ENCODE results near the gene NR5A1.

NR5A1 gene

DNA sequence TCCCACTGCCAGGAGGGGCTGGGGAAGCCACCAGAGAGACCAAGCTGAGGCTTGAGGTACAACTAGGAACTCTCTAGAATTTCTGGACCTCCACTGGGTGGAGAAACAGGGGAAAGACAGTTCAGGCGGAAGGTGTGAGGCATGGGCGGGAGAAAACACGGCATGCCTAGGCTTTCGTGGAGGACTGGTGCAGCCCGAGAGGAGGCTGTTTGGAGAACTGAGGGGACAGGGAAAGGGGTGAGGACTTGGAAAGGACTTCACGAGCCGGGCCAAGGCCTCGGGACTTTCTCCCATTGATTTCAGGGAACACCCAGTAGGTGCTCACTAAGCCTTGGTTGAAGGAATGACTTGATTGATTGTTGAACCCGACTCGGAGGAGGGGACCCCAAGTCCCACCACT, 66.4 kb downstream of the NR5A1 start:
- no peak for DNase-seq (ENCODE audit: low read depth)

- DNase-seq (ENCODE audit: low read depth) = no peak
Observed at GRCh38 chr9:124439686-124440243, 67.4 kb downstream of the NR5A1 start.

DNA sequence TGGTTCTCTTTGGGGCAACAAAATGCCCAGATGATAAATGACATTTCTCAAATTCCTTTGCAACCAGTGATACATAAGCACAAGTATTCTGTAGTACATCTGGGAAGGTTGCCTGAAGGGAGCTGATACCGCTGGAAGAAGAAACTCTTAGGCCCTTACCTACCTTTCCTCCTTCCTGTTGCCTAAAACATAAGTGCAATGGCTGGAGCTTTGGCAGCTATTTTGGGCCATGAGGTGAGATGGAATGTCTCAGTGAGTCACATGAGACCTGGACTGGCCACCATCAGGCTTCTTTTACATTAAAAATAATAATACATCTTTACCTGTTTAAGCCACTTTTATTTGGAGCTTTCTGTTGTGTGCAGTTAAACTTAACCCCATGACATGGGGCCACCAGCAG, 68.1 kb downstream of the NR5A1 start:
- no peak for DNase-seq (ENCODE audit: low read depth)

DNA sequence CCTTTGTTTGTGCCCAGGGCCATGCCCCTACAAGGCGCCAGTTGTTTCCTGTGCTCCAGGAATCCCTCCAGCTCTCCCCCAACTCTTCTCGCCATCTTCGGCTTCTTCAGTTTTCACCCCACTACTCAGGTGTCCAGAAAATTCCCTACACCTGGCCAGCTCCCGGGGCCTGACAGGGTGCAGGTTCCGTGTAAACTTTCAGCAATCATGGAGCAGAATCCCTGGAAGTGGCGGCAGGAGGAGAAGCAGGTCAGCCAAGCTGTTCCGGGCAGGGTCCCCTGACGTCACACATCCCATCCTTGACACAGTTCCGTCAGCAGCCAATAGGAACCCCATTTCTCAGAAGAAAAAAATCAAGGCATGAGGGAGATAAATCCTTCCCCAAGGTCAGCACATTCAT, 69.1 kb downstream of the NR5A1 start:
- no peak for DNase-seq (ENCODE audit: low read depth)

DNA sequence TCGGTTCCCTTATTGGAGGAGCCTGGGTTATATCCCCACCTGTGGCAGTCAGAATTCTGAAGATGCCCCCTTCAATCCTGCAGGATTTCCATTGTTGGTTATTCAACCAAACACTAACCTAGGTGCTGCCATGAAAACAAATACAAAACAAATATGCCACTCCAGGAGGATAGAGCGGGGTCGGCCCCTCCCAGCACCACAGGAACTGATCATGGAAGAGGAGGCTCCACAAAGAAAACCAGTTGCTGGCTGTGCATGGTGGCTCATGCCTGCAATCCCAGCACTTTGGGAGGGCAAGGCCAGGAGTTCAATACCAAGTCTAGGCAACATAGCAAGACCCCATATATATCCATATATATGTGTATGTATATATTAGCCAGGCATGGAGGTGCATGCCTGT, 70.1 kb downstream of the NR5A1 start:
- no peak for DNase-seq (ENCODE audit: low read depth)

DNA sequence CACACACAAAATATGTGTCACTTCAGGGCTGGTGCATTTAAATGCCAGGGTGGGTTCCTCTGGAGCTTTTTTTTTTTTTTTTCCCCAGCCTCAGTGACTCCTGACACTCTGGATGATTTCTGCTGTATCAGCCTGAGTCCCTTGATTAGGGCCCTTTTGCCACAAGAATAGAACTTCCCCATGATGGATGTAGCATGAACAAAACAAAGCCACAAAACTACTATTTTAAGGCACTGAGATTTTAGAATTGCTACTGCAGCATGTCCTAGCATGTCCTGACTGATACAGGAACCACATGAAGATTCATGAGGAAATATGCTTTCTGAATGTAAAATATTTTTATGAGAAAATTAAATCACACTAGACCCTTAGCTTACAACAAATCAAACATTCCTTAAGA, 70.9 kb downstream of the NR5A1 start:
- DNase-seq (ENCODE audit: low read depth) = no peak
